ENCODE data around the gene RBMS3.

Gene RBMS3

DNA sequence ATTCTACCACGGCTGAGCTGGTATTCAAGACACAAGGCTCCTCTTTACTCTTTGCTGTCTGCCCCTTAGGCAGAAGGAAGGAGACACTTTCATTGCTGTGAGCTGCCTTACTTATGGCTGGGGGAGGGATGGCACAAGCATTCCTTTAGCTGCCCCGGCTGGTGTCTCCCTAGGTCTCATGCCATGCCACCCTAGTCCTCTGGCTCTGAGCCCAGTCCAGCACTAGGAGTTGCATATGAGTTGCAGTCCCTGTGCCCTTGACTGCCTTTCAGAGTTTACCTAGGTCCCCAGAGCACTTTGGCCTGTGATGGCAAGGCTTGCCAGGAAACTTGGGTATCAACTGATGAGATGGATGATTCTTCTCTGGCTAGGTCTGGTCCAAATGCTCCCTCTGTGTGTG lies 296.4 kb downstream of the RBMS3 start:
- H3K4me3 ChIP-seq (ENCODE audit: low read depth, low read length) = no peak overlapping the region
- TF ChIP-seq, protein P1, sequence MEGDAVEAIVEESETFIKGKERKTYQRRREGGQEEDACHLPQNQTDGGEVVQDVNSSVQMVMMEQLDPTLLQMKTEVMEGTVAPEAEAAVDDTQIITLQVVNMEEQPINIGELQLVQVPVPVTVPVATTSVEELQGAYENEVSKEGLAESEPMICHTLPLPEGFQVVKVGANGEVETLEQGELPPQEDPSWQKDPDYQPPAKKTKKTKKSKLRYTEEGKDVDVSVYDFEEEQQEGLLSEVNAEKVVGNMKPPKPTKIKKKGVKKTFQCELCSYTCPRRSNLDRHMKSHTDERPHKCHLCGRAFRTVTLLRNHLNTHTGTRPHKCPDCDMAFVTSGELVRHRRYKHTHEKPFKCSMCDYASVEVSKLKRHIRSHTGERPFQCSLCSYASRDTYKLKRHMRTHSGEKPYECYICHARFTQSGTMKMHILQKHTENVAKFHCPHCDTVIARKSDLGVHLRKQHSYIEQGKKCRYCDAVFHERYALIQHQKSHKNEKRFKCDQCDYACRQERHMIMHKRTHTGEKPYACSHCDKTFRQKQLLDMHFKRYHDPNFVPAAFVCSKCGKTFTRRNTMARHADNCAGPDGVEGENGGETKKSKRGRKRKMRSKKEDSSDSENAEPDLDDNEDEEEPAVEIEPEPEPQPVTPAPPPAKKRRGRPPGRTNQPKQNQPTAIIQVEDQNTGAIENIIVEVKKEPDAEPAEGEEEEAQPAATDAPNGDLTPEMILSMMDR (IDR thresholded peaks at IDR 0.05; ENCODE audit: borderline replicate concordance, insufficient read depth, low read depth, low read length) = no peak

DNA sequence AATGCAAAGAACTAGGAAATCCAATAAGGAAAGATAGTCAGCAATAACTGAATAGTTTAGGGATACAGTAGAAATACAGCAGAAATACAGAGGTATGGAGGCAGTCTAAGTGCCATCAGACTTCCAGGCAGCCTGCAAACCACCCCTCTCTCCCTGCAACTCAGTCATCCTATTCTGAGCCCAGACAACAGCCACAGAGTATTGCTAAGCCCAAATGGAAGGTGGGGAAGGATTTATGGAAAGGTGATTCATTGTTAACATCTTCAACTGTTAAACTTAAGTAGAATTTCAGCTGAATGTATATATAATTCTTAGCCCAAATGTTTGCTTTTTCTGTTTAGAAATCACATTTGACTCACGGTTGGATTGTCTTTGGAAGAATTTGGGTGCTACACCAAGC lies 300.4 kb downstream of the RBMS3 start:
- TF ChIP-seq, protein P1 (IDR thresholded peaks at IDR 0.05; ENCODE audit: borderline replicate concordance, insufficient read depth, low read depth, low read length) = no peak
- H3K4me3 ChIP-seq (ENCODE audit: low read depth, low read length) = no peak overlapping the region

DNA sequence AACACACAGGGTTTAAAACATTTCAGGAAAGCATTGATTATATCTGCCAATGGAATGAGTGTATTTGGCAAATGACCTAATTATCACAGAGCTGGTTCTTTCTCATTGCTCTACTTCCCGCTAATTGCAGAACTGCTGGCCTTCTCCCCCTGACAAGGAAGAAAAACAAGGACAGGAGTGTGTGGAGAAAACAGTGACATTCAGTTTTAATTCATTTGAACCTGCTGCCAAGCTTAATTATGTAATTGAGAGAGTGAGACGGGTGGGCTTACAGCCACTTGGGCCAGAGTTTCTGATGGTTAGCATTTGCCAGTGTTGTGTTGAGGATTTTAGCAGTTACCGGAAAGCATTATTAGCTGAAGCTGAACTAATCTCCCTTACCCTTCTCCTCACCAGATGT lies 301.4 kb downstream of the RBMS3 start:
- no peak overlapping the region for H3K4me3 ChIP-seq (ENCODE audit: low read depth, low read length)
- TF ChIP-seq, protein P1 (IDR thresholded peaks at IDR 0.05; ENCODE audit: borderline replicate concordance, insufficient read depth, low read depth, low read length) = no peak

DNA sequence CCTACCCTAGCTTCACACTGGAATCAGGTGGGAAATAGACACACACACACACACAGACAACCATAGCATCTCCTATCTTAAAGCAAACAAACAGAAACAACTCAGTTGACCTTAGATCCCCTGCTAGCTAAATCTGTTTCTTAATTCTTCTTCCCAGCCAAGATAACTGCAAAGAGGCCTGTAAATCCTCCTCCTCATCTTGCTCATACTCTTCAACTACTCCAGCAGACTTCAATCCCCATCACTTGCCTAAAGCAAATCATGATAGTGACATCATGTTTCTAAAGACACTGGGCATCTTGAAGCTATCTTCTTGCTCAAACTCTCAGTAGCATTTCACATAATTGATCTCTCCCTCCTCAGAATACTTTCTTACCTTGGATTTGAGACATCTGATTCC lies 303.0 kb downstream of the RBMS3 start:
- H3K4me3 ChIP-seq (ENCODE audit: low read depth, low read length) = no peak overlapping the region
- TF ChIP-seq, protein P1 (IDR thresholded peaks at IDR 0.05; ENCODE audit: borderline replicate concordance, insufficient read depth, low read depth, low read length) = no peak

DNA sequence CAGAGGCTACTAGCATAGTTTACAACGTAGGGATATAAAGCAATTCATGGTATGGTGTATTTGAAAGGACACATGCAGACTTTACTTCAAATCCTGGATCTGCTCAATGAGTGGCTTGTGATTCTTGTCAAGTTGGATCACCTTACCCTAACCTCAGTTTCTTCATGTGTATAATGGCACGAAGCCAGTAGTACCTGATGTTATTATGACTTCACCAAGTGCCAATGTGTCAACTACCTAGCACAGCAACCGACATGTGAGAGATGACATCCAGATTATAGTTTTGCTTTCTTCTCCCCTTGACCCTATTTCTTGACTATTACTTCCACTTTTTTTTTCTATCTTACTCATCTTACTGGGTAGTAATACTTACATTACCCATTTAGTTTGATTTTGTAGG lies 304.5 kb downstream of the RBMS3 start:
- no peak overlapping the region for H3K4me3 ChIP-seq (ENCODE audit: low read depth, low read length)
- TF ChIP-seq, protein P1 (IDR thresholded peaks at IDR 0.05; ENCODE audit: borderline replicate concordance, insufficient read depth, low read depth, low read length) = no peak

DNA sequence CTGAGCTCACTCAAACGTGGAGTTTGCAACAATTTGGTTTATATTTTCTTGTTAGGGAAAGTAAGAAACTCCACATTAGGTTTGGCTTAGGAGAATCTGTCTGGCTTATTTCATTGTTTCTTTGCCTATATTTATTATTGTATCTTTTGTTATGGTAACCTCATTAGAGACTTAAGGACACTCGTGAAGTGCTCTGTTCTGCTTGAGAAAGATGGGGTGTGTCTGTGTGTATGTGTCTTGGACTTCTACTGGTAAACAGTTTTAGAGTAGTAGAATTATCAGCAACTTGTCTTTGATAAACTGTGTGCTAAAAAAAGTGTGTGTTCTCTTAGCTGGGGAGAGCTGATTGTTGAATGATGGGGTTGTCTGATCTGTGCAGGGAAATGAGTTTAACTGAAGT lies 306.5 kb downstream of the RBMS3 start:
- H3K4me3 ChIP-seq (ENCODE audit: low read depth, low read length) = no peak overlapping the region
- TF ChIP-seq, protein P1 (IDR thresholded peaks at IDR 0.05; ENCODE audit: borderline replicate concordance, insufficient read depth, low read depth, low read length) = no peak

DNA sequence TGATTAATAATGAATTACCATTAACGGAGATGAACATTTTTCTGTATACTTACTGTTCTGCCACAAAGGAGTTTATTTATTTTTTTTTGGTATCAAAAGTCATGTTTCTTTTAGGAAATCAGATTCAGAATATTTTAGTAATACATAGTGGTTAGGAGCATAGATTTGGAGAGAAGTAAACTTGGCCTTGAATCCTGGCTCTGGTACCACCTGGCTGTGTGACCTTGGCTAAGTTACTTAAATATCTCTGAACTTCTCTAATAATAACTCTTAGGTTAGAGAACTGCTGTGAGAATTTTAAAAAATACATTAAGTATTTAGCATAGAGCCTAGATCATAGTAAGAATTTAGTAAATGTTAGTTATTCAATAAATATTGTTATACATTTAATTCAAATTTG lies 309.1 kb downstream of the RBMS3 start:
- TF ChIP-seq, protein P1 (IDR thresholded peaks at IDR 0.05; ENCODE audit: borderline replicate concordance, insufficient read depth, low read depth, low read length) = no peak
- H3K4me3 ChIP-seq (ENCODE audit: low read depth, low read length) = no peak overlapping the region

Measured in GM12875 (cell line).